OCI-LY3 (cell line): ENCODE measurements around the gene SERPINB12.

Experiments
- H2AFZ ChIP-seq: fragments of 200-600, 300-600 bp; shearing (Covaris generic); 2 replicates; pipeline ENCODE4 v1.6.0; 2014; ENCODE audit warnings: antibody characterized with exemption, low read depth, low read length
- H3K27ac ChIP-seq: fragments of 200-600, 300-600 bp; sonication (generic); 2 replicates; pipeline ENCODE4 v1.5.1; 2014; ENCODE audit warnings: mild to moderate bottlenecking, low read length, moderate library complexity, mixed read lengths
- H3K27me3 ChIP-seq: fragments of 200-600, 300-600 bp; sonication (generic); 2 replicates; pipeline ENCODE4 v1.6.1; 2014; ENCODE audit warnings: low read depth, low read length, mixed read lengths
- H3K36me3 ChIP-seq: fragments of 200-600, 300-600 bp; sonication (generic); replicated peaks from 2 replicates; pipeline ENCODE3; 2014; ENCODE audit warnings: low read depth, low read length, mixed read lengths
- H3K4me1 ChIP-seq: fragments of 300-600, 200-600 bp; sonication (generic); 2 replicates; pipeline ENCODE4 v1.6.1; 2014; ENCODE audit warnings: low read length, mixed read lengths
- H3K4me2 ChIP-seq: fragments of 200-600, 300-600 bp; sonication (generic); 2 replicates; pipeline ENCODE4 v1.6.1; 2014; ENCODE audit warnings: low read length, mixed read lengths
- H3K4me3 ChIP-seq: fragments of 300-600, 200-600 bp; sonication (generic); 2 replicates; pipeline ENCODE4 v1.5.1; 2014; ENCODE audit warnings: antibody characterized with exemption, mild to moderate bottlenecking, low read length, moderate library complexity
- H3K79me2 ChIP-seq: fragments of 300-600, 200-600 bp; shearing (Covaris generic); 2 replicates; pipeline ENCODE4 v1.6.1; 2014; ENCODE audit warnings: mild to moderate bottlenecking, low read length, mixed read lengths
- H3K9ac ChIP-seq: fragments of 300-600, 200-600 bp; shearing (Covaris generic); 2 replicates; pipeline ENCODE4 v1.6.0; 2014; ENCODE audit warnings: mild to moderate bottlenecking, low read length, moderate library complexity
- H3K9me3 ChIP-seq: fragments of 200-600, 300-600 bp; shearing (Covaris generic); 2 replicates; pipeline ENCODE4 v1.6.1; 2014; ENCODE audit warnings: low read length, mixed read lengths; ENCODE audit not compliant: insufficient read depth
- H4K20me1 ChIP-seq: fragments of 200-600, 300-600 bp; sonication (generic); 2 replicates; pipeline ENCODE4 v1.6.1; 2016; ENCODE audit warnings: low read length, mixed read lengths; ENCODE audit not compliant: insufficient read depth
- EZH2phosphoT487 ChIP-seq: fragments of 200-600 bp; shearing (Covaris generic); IDR thresholded peaks from 2 replicates; pipeline ENCODE4 v1.6.1; 2018; ENCODE audit warnings: antibody characterized with exemption, mixed run types, low read depth
- TF ChIP-seq, protein P1 (sequence below): fragments of 200-600, 300-600 bp; sonication (generic); IDR thresholded peaks from 2 replicates; pipeline ENCODE4 v1.5.1; 2014; ENCODE audit warnings: antibody characterized with exemption, low read length, low read depth

The SERPINB12 gene

DNA sequence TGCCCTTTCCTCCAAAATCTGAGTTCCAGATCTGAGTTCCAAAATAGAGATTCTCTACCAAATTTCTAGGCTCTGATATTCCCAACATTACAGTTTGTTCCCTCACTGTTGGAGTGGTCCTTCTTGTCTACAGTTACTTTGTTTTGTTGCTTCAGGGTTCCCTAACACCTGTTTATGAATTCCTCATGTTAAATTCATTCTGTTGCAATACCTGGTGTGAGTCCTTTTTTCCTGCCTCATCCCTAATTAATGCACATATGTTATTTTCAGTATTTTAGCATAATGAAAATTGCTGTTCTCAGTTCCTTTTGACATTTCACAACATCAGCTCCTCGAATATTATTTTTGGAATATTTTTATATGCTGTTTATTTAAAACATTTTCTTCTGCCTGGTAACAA is 61.2 kb downstream of the SERPINB12 start:
- H3K4me2 ChIP-seq = peak overlapping the region; percentile 68
- H3K4me3 ChIP-seq = peak overlapping the region; percentile 55
- H2AFZ ChIP-seq = 0 out of 2 replicates have a peak overlapping the region, but pooled peaks have one; percentile 4

DNA sequence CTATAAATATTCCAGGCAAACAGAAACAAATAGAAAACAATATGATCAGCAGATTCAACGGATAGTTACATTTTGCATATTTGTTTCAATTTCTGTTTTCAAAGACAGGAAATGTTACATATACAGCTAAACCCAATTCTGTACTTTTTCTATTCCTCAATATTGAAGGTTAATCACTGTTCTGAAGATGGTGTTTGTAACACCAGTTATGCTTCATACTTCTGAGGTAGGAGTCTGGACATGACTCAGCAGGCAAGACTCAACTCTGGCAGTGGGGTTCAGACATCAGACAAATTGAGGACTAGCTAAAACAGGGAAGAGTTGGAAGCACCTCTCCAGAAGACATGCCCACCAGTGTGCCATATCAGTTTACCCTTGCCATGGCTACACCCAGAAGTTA is 61.6 kb downstream of the SERPINB12 start:
- Histone ChIP-seq H4K20me1 (no peaks in the 10 kb centered on the region), H3K36me3 (peaks cover 5% of the 10 kb centered on the region), H3K9me3 (0 out of 2 replicates have a peak, but pooled peaks cover 4% of the 10 kb centered on the region), H3K79me2 (no peaks in the 10 kb centered on the region), H3K4me3 (peak overlapping the region; percentile 55), H3K4me1 (peaks cover 52% of the 10 kb centered on the region), H2AFZ (peak overlapping the region; percentile 4; the same call in 1 of the 2 replicates), H3K27ac (peak overlapping the region; percentile 81), H3K4me2 (peak overlapping the region; percentile 68), H3K9ac (peak overlapping the region; percentile 51), H3K27me3 (no peaks in the 10 kb centered on the region)
- TF ChIP-seq EZH2phosphoT487 = no peak
- TF ChIP-seq, protein P1, sequence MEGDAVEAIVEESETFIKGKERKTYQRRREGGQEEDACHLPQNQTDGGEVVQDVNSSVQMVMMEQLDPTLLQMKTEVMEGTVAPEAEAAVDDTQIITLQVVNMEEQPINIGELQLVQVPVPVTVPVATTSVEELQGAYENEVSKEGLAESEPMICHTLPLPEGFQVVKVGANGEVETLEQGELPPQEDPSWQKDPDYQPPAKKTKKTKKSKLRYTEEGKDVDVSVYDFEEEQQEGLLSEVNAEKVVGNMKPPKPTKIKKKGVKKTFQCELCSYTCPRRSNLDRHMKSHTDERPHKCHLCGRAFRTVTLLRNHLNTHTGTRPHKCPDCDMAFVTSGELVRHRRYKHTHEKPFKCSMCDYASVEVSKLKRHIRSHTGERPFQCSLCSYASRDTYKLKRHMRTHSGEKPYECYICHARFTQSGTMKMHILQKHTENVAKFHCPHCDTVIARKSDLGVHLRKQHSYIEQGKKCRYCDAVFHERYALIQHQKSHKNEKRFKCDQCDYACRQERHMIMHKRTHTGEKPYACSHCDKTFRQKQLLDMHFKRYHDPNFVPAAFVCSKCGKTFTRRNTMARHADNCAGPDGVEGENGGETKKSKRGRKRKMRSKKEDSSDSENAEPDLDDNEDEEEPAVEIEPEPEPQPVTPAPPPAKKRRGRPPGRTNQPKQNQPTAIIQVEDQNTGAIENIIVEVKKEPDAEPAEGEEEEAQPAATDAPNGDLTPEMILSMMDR = no peak

More for the DNA sequence above, 61.2 kb downstream of the SERPINB12 start:
- TF ChIP-seq, protein P1 = no peak
- Histone ChIP-seq H3K27me3 (no peaks in the 10 kb centered on the region), H3K36me3 (peaks cover 5% of the 10 kb centered on the region), H3K9ac (peak overlapping the region; percentile 51), H4K20me1 (no peaks in the 10 kb centered on the region), H3K4me1 (peaks cover 52% of the 10 kb centered on the region), H3K79me2 (no peaks in the 10 kb centered on the region), H3K9me3 (0 out of 2 replicates have a peak, but pooled peaks cover 4% of the 10 kb centered on the region), H3K27ac (peak overlapping the region; percentile 81)

DNA sequence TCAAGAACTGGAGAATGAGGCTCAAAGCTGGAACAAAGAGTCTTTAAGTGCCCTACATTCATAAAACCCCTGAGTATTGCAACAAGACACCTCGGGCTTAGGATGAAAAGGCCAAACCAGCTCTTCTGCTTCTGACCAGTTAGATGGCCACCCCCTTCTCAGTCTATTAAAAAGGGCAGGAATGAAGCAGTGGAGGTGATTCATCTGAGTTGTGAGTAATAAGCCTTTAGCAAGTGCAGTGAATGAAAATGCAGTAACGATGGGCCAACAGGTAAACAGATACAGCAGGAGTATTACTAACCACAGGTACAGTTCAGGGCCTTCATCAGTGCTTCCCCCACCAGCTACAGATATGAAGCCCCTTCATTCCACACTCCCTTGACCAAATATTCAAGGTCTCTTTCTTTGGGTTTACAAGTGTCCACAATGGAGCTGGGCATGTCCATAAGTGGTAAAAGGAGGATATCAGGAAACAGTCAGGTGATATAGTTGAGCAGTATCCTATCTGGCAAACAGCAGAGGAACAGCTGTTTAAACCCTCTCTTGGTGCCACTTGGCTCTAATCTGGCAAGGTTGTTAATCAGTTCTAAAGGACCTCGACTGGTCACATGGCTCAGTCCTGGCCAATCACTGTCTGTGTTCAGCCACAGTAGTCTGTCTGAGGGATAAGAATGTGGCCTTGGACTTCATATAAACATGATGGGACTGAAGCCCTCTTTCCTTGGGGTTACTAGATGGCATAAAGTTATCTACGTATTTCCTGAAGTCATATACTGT is 62.8 kb downstream of the SERPINB12 start:
- Histone ChIP-seq H2AFZ (peak overlapping the region; percentile 25), H3K79me2 (no peaks in the 10 kb centered on the region), H3K27me3 (no peaks in the 10 kb centered on the region), H4K20me1 (no peaks in the 10 kb centered on the region), H3K9ac (no peak overlapping the region), H3K4me1 (peaks cover 52% of the 10 kb centered on the region), H3K9me3 (0 out of 2 replicates have a peak, but pooled peaks cover 4% of the 10 kb centered on the region), H3K4me2 (no peak overlapping the region), H3K27ac (peak overlapping the region; percentile 81), H3K36me3 (peaks cover 5% of the 10 kb centered on the region), H3K4me3 (no peak overlapping the region)
- TF ChIP-seq EZH2phosphoT487 = no peak
- TF ChIP-seq, protein P1 = no peak

DNA sequence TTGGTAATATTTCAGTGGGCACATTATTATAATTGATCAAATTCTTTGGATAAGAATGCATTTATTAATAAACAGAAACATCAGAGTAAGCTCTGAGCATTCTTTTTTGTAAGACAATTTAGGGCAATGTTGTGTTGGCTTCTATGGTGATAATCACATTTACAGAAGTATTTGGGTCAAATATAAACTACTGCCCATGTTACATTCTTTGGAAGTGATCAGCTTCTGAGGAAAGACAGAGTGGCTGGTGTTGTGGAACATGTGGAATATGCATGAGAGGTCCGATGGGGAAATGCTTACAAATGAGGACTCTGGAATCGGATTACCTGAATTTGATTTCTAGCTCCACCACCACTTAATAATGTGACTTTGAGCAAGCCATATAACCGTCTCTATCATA is 64.4 kb downstream of the SERPINB12 start:
- H3K9me3 ChIP-seq = 0 out of 2 replicates have a peak, but pooled peaks cover 4% of the 10 kb centered on the region

More for the DNA sequence above, 64.4 kb downstream of the SERPINB12 start:
- Histone ChIP-seq H3K27ac (no peak overlapping the region), H3K9ac (no peak overlapping the region), H3K4me3 (no peak overlapping the region), H3K4me1 (peaks cover 52% of the 10 kb centered on the region), H3K79me2 (no peaks in the 10 kb centered on the region), H3K36me3 (peaks cover 3% of the 10 kb centered on the region), H2AFZ (peak overlapping the region; percentile 69), H3K27me3 (no peaks in the 10 kb centered on the region), H3K4me2 (peak overlapping the region; percentile 19), H4K20me1 (no peaks in the 10 kb centered on the region)
- TF ChIP-seq, protein P1 = no peak
- no peak for TF ChIP-seq EZH2phosphoT487
